ENCODE data around the gene RPL38.

DNA sequence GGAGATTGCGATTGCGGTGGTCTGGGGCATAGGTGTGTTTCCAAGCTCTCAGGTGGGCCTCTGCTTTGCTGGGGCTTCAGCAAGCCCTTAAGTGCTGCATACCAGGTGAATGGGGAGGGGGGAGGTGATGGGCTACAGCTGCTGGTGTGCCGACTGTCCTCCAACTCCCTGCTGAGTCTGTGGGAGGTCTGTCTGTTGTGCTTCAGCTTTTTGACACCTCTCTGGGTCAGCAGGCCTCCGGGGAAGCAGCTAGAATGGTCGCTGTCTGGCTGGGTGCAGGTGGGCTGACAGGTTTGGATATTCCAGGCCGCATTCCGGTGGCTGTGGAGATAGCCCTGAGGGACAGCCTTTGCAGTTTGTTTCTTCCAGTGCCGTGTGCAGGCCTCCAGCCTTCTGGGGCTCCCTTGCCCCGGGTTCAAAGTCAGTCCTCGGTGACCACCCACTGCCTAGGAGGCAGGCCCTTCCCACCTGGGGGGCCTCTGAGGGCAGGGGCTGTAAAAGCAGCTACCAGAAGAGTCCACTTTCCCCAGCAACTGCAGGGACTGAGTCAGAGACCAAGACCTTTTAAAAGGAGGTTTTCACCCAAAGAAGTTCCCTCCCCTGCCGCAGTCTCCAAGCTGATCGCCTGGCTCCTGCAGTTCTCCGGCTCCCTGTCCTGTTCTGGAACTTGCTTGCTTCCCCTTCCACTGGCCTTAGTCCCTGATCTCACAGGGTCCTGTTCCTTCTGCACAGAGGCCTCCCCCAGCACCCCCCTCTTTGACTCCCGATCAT is 7.8 kb downstream of the RPL38 start:
- TF ChIP-seq, protein P1, sequence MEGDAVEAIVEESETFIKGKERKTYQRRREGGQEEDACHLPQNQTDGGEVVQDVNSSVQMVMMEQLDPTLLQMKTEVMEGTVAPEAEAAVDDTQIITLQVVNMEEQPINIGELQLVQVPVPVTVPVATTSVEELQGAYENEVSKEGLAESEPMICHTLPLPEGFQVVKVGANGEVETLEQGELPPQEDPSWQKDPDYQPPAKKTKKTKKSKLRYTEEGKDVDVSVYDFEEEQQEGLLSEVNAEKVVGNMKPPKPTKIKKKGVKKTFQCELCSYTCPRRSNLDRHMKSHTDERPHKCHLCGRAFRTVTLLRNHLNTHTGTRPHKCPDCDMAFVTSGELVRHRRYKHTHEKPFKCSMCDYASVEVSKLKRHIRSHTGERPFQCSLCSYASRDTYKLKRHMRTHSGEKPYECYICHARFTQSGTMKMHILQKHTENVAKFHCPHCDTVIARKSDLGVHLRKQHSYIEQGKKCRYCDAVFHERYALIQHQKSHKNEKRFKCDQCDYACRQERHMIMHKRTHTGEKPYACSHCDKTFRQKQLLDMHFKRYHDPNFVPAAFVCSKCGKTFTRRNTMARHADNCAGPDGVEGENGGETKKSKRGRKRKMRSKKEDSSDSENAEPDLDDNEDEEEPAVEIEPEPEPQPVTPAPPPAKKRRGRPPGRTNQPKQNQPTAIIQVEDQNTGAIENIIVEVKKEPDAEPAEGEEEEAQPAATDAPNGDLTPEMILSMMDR (IDR thresholded peaks at IDR 0.05; ENCODE audit: borderline replicate concordance, extremely low read depth, low read length, poor library complexity, severe bottlenecking): no peak
- no peak for TF ChIP-seq EZH2 (IDR thresholded peaks at IDR 0.05; ENCODE audit: borderline replicate concordance, low read depth, low read length, severe bottlenecking)
